AG10803 (cell line): ENCODE results near the gene RBM39.
A peak's percentile ranks its signal among the peaks of the same experiment; 100 is the strongest.
"Not testable (repeated sequence)": the region's sequence is repeated elsewhere in the genome, so short reads cannot be mapped to it uniquely, and the experiment has no call there.

Source experiments
- DNase-seq: peaks from one replicate; pipeline ENCODE4 v3.0.0; 2010; ENCODE audit warnings: low read depth
- H3K4me3 ChIP-seq: 2 replicates; pipeline ENCODE4 v1.5.1; 2011; ENCODE audit warnings: mild to moderate bottlenecking, low read length, control low read depth
- TF ChIP-seq, protein P1 (sequence below): conservative IDR thresholded peaks from 2 replicates; pipeline ENCODE4 v1.5.1; 2011; ENCODE audit warnings: mild to moderate bottlenecking, low read length, control low read depth, inconsistent platforms

The RBM39 gene

DNA sequence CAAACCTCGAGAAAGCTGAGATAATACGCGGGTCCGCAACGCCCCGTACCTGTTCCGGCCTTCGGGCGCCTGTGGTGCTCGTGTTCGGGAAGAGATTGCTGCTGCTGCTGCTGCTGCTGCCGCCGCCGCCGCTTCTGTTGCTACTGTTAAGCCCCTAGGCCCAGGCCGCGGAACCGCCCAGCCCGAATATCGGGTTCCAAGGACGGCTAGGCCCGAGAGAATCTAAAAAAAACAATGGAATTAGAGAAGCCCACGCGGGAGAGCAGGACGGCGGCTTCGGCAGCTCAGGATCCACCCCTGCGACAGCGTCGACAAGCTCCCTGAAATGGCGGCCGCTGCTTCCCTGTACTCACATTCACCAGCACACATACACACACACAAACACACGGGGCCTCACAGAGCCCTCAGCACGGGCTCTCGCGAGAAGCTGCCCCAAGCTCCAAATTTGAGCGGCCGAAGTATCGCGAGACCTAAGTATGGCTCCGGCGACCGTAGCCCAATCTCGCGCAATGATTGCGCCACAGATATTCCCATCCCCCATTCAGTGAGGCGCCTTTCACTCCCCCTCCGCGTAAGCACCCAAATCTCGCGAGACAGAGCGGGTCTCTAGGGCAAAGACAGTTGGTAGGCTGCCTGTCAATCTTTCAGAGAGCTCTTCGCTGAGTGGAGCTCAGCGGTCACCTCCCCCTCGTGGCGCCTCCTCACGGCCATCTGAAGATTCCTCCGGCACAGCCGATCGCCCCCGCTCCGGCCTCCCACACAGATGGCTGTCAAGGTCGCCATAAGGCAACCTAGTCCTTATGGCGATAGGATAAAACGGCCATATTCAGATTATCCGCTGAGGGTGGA lies at the start of gene RBM39:
Gene RBM39, minus strand, starts transcription at position 369 of the 849 bp plus-strand sequence. CDS start 1,386 bp downstream, outside the sequence.
- TF ChIP-seq, protein P1, sequence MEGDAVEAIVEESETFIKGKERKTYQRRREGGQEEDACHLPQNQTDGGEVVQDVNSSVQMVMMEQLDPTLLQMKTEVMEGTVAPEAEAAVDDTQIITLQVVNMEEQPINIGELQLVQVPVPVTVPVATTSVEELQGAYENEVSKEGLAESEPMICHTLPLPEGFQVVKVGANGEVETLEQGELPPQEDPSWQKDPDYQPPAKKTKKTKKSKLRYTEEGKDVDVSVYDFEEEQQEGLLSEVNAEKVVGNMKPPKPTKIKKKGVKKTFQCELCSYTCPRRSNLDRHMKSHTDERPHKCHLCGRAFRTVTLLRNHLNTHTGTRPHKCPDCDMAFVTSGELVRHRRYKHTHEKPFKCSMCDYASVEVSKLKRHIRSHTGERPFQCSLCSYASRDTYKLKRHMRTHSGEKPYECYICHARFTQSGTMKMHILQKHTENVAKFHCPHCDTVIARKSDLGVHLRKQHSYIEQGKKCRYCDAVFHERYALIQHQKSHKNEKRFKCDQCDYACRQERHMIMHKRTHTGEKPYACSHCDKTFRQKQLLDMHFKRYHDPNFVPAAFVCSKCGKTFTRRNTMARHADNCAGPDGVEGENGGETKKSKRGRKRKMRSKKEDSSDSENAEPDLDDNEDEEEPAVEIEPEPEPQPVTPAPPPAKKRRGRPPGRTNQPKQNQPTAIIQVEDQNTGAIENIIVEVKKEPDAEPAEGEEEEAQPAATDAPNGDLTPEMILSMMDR, result peak; percentile 50
- H3K4me3 ChIP-seq, result peak within 1 kb of the TSS; percentile 88
- peak; percentile 100 for DNase-seq

DNA sequence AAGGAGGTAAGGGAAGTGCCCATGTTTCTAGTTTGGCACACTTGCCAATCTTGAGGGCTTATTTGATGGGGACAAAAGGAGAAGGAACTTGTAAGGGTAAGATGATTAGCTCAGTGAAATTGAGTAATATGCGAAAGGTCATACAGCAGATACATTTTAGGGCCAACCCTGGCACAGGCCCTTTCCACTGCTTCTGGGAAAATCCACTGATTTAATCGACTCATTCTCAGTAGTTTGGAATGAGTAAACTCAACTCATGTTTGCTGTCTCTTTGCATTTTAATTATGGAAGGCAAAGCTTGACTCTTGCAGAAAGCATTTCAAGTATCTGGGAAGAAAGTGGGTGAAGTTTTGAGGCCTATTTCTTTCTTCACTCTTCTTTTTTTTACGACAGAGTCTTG lies 49.8 kb upstream of the RBM39 start:
- no peak overlapping the region for H3K4me3 ChIP-seq
- peak; percentile 96 for DNase-seq
- TF ChIP-seq, protein P1, result no peak

DNA sequence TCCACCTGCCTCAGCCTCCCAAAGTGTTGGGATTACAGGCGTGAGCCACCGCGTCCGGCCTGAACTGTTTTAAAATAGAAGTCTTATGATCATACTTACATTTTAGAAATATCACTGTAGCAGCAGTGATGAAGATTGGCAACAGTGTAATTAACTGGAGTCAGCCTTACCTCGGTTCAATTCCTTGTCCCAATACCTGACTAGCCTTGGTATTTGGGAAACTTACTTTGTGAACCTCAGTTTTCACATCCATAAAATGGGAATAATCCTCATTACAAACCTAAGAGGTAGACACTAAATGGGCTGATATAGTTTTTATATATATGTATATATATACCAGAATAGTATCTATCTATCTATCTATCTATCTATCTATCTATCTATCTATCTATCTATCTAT lies 49.0 kb upstream of the RBM39 start:
- TF ChIP-seq, protein P1, result no peak
- H3K4me3 ChIP-seq, result no peak overlapping the region

DNA sequence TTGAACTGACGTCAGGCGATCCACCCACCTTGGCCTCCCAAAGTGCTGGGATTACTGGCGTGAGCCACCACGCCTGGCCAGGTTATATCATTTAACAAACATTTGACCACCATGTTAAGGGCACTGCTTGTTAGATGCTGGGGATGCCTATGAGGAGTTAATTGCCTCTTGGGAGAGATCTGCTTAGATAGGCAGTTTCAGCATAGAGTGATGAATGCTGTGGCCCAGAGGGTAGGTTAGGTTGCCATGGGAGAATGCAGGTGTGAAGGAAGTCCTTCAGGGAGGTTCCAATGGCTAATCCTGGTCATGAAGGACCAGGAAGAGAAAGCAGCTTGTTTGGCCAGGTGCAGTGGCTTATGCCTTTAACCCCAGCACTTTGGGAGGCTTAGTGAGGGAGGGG lies 46.7 kb upstream of the RBM39 start:
- TF ChIP-seq, protein P1, result no peak
- no peak overlapping the region for H3K4me3 ChIP-seq
- no peak for DNase-seq

More for the DNA sequence above, 49.0 kb upstream of the RBM39 start:
- DNase-seq, result no peak

DNA sequence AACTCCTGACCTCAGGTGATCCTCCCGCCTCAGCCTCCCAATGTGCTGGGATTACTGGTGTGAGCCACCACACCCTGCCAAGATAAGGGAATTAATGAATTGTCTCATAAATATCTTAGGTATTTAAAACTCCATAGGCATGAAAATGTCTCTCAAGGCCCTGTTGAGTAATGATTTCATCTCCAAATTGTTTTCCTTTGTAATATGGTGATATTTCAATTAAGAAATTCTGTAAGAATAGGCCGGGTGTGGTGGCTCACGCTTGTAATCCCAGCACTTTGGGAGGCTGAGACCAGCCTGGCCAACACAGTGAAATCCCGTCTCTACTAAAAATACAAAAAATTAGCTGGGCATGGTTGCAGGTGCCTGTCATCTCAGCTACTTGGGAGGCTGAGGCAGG lies 43.5 kb upstream of the RBM39 start:
- not testable (repeated sequence) for H3K4me3 ChIP-seq, DNase-seq

DNA sequence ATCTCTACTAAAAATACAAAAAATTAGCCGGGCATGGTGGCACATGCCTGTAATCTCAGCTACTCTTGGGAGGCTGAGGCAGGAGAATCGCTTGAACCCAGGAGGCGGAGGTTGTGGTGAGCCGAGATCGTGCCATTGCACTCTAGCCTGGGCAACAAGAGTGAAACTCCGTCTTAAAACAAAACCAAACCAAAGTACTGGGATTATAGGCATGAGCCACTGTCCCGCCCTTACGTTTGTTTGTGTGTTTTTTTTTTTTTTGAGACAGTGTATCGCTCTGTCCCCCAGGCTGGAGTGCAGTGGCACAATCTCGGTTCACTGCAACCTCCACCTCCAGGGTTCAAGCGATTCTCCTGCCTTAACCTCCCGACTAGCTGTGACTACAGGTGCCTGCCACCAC lies 41.8 kb upstream of the RBM39 start:
- H3K4me3 ChIP-seq, DNase-seq: not testable (repeated sequence)

DNA sequence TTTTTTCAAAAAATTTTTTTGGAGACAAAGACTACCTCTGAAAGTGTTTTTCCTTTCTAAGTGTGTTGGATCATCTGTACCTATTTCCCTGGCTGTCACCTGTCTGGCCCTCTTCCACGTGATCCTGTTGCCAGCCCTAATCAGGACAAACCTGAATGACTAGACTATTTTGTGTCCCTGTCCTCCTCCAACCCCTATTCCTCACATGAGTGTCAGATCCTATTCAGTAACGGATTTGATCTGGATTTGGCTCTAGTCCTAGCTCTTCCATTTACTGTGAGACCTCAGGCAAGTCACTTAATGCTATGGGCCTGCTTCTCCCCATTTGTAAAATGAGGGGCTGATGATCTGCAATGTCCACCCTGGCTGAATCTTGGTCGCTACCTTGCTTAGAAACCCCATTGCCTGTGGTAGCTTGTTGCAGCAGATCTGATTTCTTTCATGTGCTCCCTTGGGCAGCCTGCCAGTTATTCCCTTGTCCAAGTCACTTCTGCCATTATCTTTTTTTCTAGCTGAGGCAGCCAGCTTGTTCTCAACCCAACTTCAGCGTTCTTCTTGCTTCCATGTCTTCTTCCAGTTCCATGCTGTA lies 34.5 kb upstream of the RBM39 start:
- DNase-seq, result peak; percentile 33
- TF ChIP-seq, protein P1, result no peak
- no peak overlapping the region for H3K4me3 ChIP-seq

DNA sequence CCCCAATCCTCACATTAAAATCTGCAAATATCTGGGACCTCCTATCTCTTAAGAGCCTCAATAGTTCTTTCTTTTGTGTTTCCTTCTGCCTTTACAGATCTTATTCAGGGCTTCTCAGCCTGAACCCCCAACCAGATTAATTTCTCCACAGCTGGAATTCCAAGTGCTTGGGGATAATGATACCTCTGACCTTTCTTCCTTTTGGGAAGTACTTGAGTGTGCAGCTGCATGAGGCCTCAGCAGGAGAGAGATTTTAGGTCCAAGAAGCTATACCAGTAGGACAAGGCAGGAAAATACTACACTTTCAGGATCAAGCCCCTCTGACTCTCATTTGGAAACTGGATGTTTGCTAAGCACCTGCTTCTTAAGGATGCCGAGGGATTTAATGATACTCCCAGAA lies 32.3 kb upstream of the RBM39 start:
- no peak overlapping the region for H3K4me3 ChIP-seq
- no peak for DNase-seq
- TF ChIP-seq, protein P1, result no peak
